DND-41 (cell line): Measurements from ENCODE around the gene NELFB.

ENCODE experiments used
- CTCF ChIP-seq: IDR thresholded peaks from 2 replicates; pipeline ENCODE4 v1.5.1; 2012; ENCODE audit warnings: borderline replicate concordance, low read length, moderate library complexity, mild to moderate bottlenecking; ENCODE audit not compliant: poor library complexity, severe bottlenecking; ENCODE audit errors: extremely low read depth
- EZH2 ChIP-seq: IDR thresholded peaks from 3 replicates; pipeline ENCODE4 v1.6.1; 2012; ENCODE audit warnings: borderline replicate concordance, low read depth, mild to moderate bottlenecking, moderate library complexity, low read length, inconsistent platforms; ENCODE audit not compliant: severe bottlenecking

GRCh38 chr9:137264067-137264466 is 8.9 kb downstream of the NELFB start:
- TF ChIP-seq CTCF (no peak), EZH2 (no peak)
